ENCODE results near the gene CACUL1.

GRCh38 chr10:118754556-118755423 is at the start of gene CACUL1:
- no peak for TF ChIP-seq EZH2 (IDR thresholded peaks at IDR 0.05)
- no peak for TF ChIP-seq FOXP2 (optimal IDR thresholded peaks at IDR 0.05; ENCODE audit: control extremely low read depth, extremely low read length, insufficient read depth)
- TF ChIP-seq POLR2AphosphoS5 (IDR thresholded peaks at IDR 0.05; ENCODE audit: borderline replicate concordance, low read depth, low read length): peak; percentile 48; the same call in 1 of the 2 replicates

Data from SK-N-MC (cell line).